D721Med (cell line): ENCODE measurements around the gene BBX.

Experiments used
- DNase-seq: peaks from one replicate; pipeline ENCODE4 v3.0.0; 2011; ENCODE audit warnings: low spot score; ENCODE audit not compliant: insufficient read length
- FAIRE-seq: peaks from 2 replicates; lab custom pipeline; 2011; peaks lifted over from hg19 to GRCh38; lab: Jason Lieb, UNC
- TF ChIP-seq, protein P1 (sequence below): IDR thresholded peaks from 2 replicates; pipeline ENCODE4 v1.5.1; 2012; ENCODE audit warnings: mild to moderate bottlenecking, control low read depth; ENCODE audit not compliant: insufficient read depth; ENCODE audit errors: missing control alignments

BBX gene

DNA sequence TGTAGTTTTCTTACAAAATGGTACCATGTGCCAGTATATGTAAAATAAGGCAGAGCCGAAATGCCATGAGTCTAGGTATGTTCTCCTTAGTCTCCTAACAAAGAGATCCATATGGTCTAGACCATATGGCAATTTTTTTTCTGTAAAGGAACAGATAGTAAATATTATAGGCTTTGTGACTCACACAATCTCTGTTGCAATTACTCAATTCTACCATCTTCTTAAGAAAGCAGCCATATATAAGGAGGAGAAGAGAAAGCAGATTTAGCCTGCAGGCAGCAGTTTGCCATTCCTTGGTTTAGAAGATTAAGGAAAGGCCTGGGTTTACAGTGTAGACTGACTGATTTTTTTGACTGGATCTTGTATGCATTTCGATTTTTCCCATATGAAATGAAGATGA, 16.3 kb upstream of the BBX start:
- DNase-seq (no peak), FAIRE-seq (no peak)
- TF ChIP-seq, protein P1, sequence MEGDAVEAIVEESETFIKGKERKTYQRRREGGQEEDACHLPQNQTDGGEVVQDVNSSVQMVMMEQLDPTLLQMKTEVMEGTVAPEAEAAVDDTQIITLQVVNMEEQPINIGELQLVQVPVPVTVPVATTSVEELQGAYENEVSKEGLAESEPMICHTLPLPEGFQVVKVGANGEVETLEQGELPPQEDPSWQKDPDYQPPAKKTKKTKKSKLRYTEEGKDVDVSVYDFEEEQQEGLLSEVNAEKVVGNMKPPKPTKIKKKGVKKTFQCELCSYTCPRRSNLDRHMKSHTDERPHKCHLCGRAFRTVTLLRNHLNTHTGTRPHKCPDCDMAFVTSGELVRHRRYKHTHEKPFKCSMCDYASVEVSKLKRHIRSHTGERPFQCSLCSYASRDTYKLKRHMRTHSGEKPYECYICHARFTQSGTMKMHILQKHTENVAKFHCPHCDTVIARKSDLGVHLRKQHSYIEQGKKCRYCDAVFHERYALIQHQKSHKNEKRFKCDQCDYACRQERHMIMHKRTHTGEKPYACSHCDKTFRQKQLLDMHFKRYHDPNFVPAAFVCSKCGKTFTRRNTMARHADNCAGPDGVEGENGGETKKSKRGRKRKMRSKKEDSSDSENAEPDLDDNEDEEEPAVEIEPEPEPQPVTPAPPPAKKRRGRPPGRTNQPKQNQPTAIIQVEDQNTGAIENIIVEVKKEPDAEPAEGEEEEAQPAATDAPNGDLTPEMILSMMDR, result no peak

DNA sequence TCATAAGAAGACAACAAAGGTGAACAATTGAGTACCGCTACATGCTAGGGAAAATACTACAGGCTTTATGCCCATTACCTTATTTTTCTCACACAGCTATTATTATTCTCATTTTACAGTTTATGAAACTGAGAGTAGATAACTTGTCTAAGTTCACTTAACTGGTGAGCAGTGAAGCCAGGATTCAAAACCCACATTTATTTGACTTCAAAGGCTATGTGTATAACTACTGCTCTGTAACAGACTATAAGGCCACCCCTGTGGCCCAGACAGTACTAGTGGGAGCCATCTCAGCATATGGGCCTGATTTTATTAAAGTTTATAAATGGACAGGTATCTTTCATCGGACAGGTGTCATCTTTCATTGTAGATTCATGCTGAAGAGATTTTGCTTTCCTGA, 14.4 kb upstream of the BBX start:
- DNase-seq (no peak), FAIRE-seq (no peak)
- TF ChIP-seq, protein P1, result no peak

DNA sequence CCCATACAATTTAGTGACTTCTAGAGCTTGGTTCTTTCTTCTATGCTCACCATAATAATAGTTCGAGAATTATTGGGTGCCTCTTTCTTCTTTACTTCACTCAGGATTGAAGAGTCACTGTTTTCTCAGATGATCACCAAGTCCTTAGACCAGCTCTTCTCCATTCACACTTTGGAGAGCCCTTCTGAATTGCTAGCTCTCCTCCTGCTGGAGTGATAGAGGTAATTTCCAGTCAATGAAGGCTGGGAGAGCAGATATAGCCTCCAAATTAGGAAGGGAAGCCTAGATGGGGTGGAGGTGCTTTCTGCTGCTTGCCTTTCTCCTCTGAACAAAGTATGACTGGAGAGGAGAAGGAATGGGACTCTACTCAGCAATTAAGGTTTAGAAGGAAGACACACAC, 10.7 kb upstream of the BBX start:
- TF ChIP-seq, protein P1, result no peak
- DNase-seq, result no peak
- FAIRE-seq, result no peak

DNA sequence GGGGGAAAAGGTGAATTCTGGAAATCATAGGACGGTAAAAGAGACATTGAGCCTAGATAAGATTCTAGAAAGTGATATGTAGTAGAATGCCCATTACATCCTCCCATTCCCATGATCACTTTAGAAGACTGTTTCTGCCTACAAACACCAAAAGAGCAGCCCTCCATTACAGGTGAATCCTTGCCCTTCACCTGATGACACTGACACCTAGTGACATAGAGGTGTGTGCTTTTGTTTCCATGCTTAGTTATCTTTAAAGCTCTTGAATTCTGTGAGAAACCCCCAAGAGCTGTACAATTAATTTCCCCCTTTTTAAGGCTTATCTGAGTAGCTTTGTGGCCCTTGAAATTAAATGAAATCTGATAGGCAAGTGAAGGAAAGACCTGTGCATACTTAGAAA, 8.3 kb upstream of the BBX start:
- no peak for FAIRE-seq
- DNase-seq, result no peak
- TF ChIP-seq, protein P1, result no peak

DNA sequence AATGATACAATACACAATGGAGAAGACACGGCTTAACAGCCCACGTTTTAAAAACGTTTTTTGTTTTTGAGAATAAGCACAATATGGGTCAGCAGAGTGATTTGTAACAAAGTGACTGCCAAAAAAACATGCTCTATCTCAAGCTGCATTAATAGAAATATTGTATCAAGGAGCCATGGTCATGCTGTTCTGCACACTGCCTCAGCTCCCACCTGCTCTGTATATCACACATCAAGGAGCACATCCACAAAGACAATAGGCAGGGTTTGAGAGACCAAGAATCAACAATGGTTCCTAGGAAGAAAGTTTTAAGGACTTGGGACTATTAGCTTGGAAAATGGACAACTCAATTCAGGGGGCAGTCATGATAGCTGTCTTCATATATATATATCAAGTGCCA, 6.3 kb upstream of the BBX start:
- TF ChIP-seq, protein P1, result no peak
- DNase-seq, result no peak
- no peak for FAIRE-seq

DNA sequence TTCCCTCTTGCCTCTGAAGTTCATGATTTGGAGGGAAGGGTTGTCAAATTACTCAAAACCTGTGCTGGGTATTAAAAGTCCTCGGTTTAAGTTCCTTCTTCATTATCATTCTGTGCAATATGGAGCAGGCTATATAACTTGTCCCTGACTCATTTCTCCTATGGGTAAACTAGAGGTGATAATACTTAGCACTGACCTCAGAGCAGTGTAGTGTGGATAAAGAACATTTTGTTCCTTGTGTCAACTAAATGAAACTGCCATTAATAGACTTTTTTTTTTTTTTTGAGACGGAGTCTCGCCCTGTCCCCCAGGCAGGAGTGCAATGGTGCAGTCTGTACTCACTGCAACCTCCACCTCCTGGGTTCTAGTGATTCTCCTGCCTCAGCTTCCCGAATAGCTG, 2.2 kb upstream of the BBX start:
- TF ChIP-seq, protein P1, result no peak
- FAIRE-seq (no peak), DNase-seq (no peak)

DNA sequence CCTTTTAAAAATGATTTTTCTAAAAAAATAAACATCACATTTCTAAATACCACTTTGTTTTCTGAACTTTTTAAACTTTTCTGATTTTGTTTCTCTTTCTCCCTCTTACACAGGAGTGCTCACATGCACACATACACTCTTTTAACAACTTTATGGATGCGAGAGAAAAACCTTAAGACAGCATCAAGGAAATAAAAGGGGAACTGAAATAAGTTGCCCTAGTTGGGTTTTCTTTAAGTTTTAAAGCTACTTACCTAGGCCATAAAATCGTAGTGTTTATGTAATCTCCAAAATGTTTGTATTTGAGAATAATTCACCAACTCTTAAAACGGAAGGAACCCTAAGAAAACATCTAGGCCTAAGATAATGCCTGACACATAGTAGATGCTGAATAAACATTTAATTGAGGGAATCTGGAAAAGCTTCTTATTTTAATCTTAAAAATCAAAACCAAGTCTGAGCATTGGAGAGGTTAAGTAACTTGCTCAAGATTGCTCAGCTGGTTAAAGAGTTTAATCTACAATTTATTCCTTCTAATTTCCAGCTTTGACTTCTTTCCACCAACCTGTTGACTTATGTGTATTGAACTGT, 1.2 kb upstream of the BBX start:
- FAIRE-seq (no peak), DNase-seq (no peak)
- TF ChIP-seq, protein P1, result no peak
